K562 (cell line): ENCODE measurements around the gene TMEM43. TPM values are rescaled to one million over a fixed set of nuclear protein-coding genes. Genes with fewer than 3 reads are reported as not detected.

Source experiments
- ATAC-seq: fragments of 200-7000 bp; cut with Tn5 transposase; 3 replicates; pipeline ENCODE4 v1.9.1; 2020; ENCODE audit warnings: moderate library complexity
- BruUV-seq: library from RNA; stranded (reverse); fragments of 400-500 nt; replicated peaks from 2 replicates; lab custom pipeline; 2021; lab: Mats Ljungman, UMichigan
- CTCF ChIA-PET: fragments of 300-600 bp; formaldehyde crosslinking; extraction: SDS; loops from one replicate; lab custom pipeline; 2021; ENCODE audit warnings: low intra/inter-chr PET ratio; lab: Yijun Ruan, JAX
- POLR2A ChIA-PET: fragments of 300-600, 350-650 bp; sonication (Branson Sonifier 250); formaldehyde crosslinking; extraction: SDS; loops from one replicate; lab custom pipeline; 2021; ENCODE audit warnings: antibody characterized with exemption, inconsistent platforms; lab: Yijun Ruan, JAX
- DNase-seq, 4 experiments: peaks; one replicate each; pipeline versions ENCODE4 v3.0.0 to v3.0.0-alpha.2; 2011 to 2018; ENCODE audit warnings: low spot score in 3 of 4, mixed read lengths in 3 of 4; ENCODE audit errors: extremely low read depth in 1 of 4
- FAIRE-seq: peaks from 2 replicates; lab custom pipeline; 2011; peaks lifted over from hg19 to GRCh38; lab: Jason Lieb, UNC
- H2AFZ ChIP-seq: 2 replicates; pipeline ENCODE4 v1.6.0; 2011; ENCODE audit warnings: low read depth, low read length, control low read depth, inconsistent platforms
- H3K27ac ChIP-seq: fragments of 200-600 bp; 3 replicates; pipeline ENCODE4 v1.8.0; 2011; ENCODE audit warnings: low read depth, mild to moderate bottlenecking, control low read depth, inconsistent platforms, low read length, moderate library complexity, mixed read lengths; ENCODE audit errors: extremely low read depth
- H3K27me3 ChIP-seq, 2 experiments: fragments of 300-600 bp in 1 of 2; 2 replicates in 1 of 2; 3 replicates in 1 of 2; pipeline versions ENCODE4 v1.6.0 to v1.8.0; 2011; ENCODE audit warnings: inconsistent platforms in 2 of 2, low read length in 2 of 2, mild to moderate bottlenecking in 1 of 2, mixed read lengths in 1 of 2, moderate library complexity in 1 of 2; ENCODE audit not compliant: control insufficient read depth in 2 of 2, insufficient read depth in 2 of 2
- H3K36me3 ChIP-seq: fragments of 300-600 bp; 3 replicates; pipeline ENCODE4 v1.8.0; 2011; ENCODE audit warnings: mild to moderate bottlenecking, low read length, inconsistent platforms; ENCODE audit not compliant: control insufficient read depth, insufficient read depth
- H3K4me1 ChIP-seq, 2 experiments: fragments of 200-600 bp in 1 of 2; replicated peaks in 1 of 2; 2 replicates in 1 of 2; 3 replicates in 1 of 2; pipeline versions ENCODE4 v1.5.1 to v1.8.0; 2011; ENCODE audit warnings: inconsistent platforms in 2 of 2, low read length in 2 of 2, mild to moderate bottlenecking in 1 of 2, mixed read lengths in 1 of 2, moderate library complexity in 1 of 2; ENCODE audit not compliant: control insufficient read depth in 2 of 2, insufficient read depth in 2 of 2
- H3K4me2 ChIP-seq: 2 replicates; pipeline ENCODE4 v1.6.1; 2011; ENCODE audit warnings: low read length, control low read depth, inconsistent platforms, mixed read lengths; ENCODE audit not compliant: insufficient read depth
- H3K4me3 ChIP-seq: fragments of 200-600 bp; sonication (generic), shearing (Covaris generic); 2 replicates; pipeline ENCODE4 v1.5.1; 2016; ENCODE audit warnings: control low read depth, inconsistent platforms
- H3K79me2 ChIP-seq: fragments of 200-600 bp; 3 replicates; pipeline ENCODE4 v1.8.0; 2011; ENCODE audit warnings: low read length, inconsistent platforms; ENCODE audit not compliant: control insufficient read depth, insufficient read depth
- H3K9ac ChIP-seq, 2 experiments: 2 replicates each; pipeline versions ENCODE4 v1.6.0 to v1.6.1; 2011; ENCODE audit warnings: low read depth in 2 of 2, low read length in 2 of 2, control low read depth in 1 of 2, inconsistent platforms in 1 of 2, mild to moderate bottlenecking in 1 of 2, mixed read lengths in 1 of 2; ENCODE audit not compliant: insufficient read depth in 1 of 2
- H3K9me1 ChIP-seq: one replicate; pipeline ENCODE4 v1.6.0; 2011; ENCODE audit warnings: inconsistent platforms, mild to moderate bottlenecking, low read length, moderate library complexity; ENCODE audit not compliant: control insufficient read depth, insufficient read depth
- H3K9me3 ChIP-seq: replicated peaks from 2 replicates; pipeline ENCODE4 v1.5.1; 2011; ENCODE audit warnings: low read depth, low read length, inconsistent platforms; ENCODE audit not compliant: control insufficient read depth, insufficient read depth
- H4K20me1 ChIP-seq: replicated peaks from 2 replicates; pipeline ENCODE4 v1.6.1; 2011; ENCODE audit warnings: low read length, inconsistent platforms, mixed read lengths; ENCODE audit not compliant: control insufficient read depth, insufficient read depth
- ATF1 ChIP-seq, 2 experiments: fragments of 450-650 bp in 1 of 2; IDR thresholded peaks; 2 replicates each; pipeline ENCODE4 v1.6.1; 2016; ENCODE audit warnings: missing compliant biosample characterization in 1 of 2, missing genetic modification characterization in 1 of 2
- CBX5 ChIP-seq: IDR thresholded peaks from 2 replicates; pipeline ENCODE4 v1.6.1; 2014; ENCODE audit warnings: low read depth, borderline replicate concordance
- FOXJ2 ChIP-seq: fragments of 200-800 bp; sonication (Bioruptor generic); IDR thresholded peaks from 2 replicates; pipeline ENCODE4 v1.6.1; 2016; ENCODE audit warnings: missing genetic modification characterization, missing compliant biosample characterization
- FOXK2 ChIP-seq, 2 experiments: fragments of 450-650 bp; IDR thresholded peaks in 1 of 2; conservative IDR thresholded peaks in 1 of 2; 2 replicates each; pipeline ENCODE4 v1.6.1; 2016; ENCODE audit warnings: low read depth in 2 of 2, mild to moderate bottlenecking in 1 of 2
- GATAD2A ChIP-seq: fragments of 450-650 bp; IDR thresholded peaks from 2 replicates; pipeline ENCODE4 v1.6.1; 2017
- HLTF ChIP-seq: fragments of 450-650 bp; IDR thresholded peaks from 2 replicates; pipeline ENCODE4 v1.6.1; 2016
- HMGN3 ChIP-seq: IDR thresholded peaks from 2 replicates; pipeline ENCODE4 v1.6.1; 2011; ENCODE audit warnings: borderline replicate concordance, low read depth, mild to moderate bottlenecking, mixed read lengths, low read length; ENCODE audit not compliant: insufficient read length; ENCODE audit errors: extremely low read depth
- MEF2D ChIP-seq: conservative IDR thresholded peaks from 2 replicates; pipeline ENCODE4 v1.6.1; 2016; ENCODE audit warnings: low read depth, missing genetic modification characterization, missing compliant biosample characterization
- NFRKB ChIP-seq: fragments of 450-650 bp; IDR thresholded peaks from 2 replicates; pipeline ENCODE4 v1.6.1; 2016; ENCODE audit warnings: low read depth
- PML ChIP-seq: IDR thresholded peaks from 2 replicates; pipeline ENCODE4 v1.6.1; 2012; ENCODE audit warnings: low read length, inconsistent platforms
- POLR2A ChIP-seq: fragments of 450-650 bp; conservative IDR thresholded peaks from 2 replicates; pipeline ENCODE4 v1.6.1; 2016
- RAD21 ChIP-seq, 2 experiments: fragments of 250-450 bp in 1 of 2; fragments of 450-650 bp in 1 of 2; sonication (Bioruptor Pico) in 1 of 2; formaldehyde crosslinking in 1 of 2; IDR thresholded peaks in 1 of 2; conservative IDR thresholded peaks in 1 of 2; 2 replicates each; pipeline versions ENCODE4 v1.4.0 to v1.8.0; 2020 to 2022; ENCODE audit warnings: mild to moderate bottlenecking in 2 of 2, moderate library complexity in 1 of 2
- RBM25 ChIP-seq: fragments of 200-400 bp; formaldehyde crosslinking; IDR thresholded peaks from 2 replicates; pipeline ENCODE4 v1.6.1; 2018; ENCODE audit warnings: low read length, low read depth, moderate library complexity; ENCODE audit not compliant: severe bottlenecking
- SRSF1 ChIP-seq: fragments of 200-400 bp; formaldehyde crosslinking; IDR thresholded peaks from 2 replicates; pipeline ENCODE4 v1.6.1; 2017; ENCODE audit warnings: mild to moderate bottlenecking, low read depth, low read length, moderate library complexity
- TRIM28 ChIP-seq: fragments of 450-650 bp; IDR thresholded peaks from 2 replicates; pipeline ENCODE4 v1.6.1; 2017
- WGBS: fragments of 100-300 bp; shearing (Covaris generic); methylation state at CpG from one replicate; pipeline ENCODE4 v1.1.6; 2016; ENCODE audit warnings: low coverage, mixed read lengths; ENCODE audit not compliant: insufficient coverage; ENCODE audit errors: missing lambda C conversion rate; 5-methylcytosine and 5-hydroxymethylcytosine counted together
- in situ Hi-C: fragments of 300-500 bp; cut with MboI; formaldehyde crosslinking; loops from 4 replicates; pipeline ENCODE4 v1.15.0; 2018; ENCODE audit warnings: inconsistent platforms, mixed read lengths
- intact Hi-C: fragments of 100-400 bp; cut with micrococcal nuclease; formaldehyde crosslinking; loops from 2 replicates; pipeline ENCODE4 v1.14.2; 2022
- polyA plus RNA-seq, 8 experiments: library from polyadenylated mRNA; depleted of rRNA in 4 of 8; stranded (reverse) in 5 of 8; unstranded in 3 of 8; fragments of >200 nt; fragmentation: Nextera tagmentation in 2 of 8; fragmentation: Illumina TruSeq in 1 of 8; extraction: Ambion mirVana in 2 of 8; extraction: Trizol in 1 of 8; gene quantifications; 2 replicates each; pipeline versions ENCODE4 v1.2.1 to v1.2.3, GENCODE V29; 2011 to 2014; ENCODE audit warnings: inconsistent platforms in 1 of 8, missing spikeins in 1 of 8
- total RNA-seq, 7 experiments: library from RNA; depleted of rRNA in 6 of 7; stranded (reverse); fragments of >200 nt in 6 of 7; fragmentation: Illumina TruSeq in 2 of 7; extraction: Trizol in 2 of 7; gene quantifications; 2 replicates each; pipeline versions ENCODE4 v1.2.1 to v1.2.3, GENCODE V29; 2011 to 2021; ENCODE audit warnings: low replicate concordance in 1 of 7
- TF ChIP-seq, protein P1 (sequence below): fragments of 450-650 bp; IDR thresholded peaks from 2 replicates; pipeline ENCODE4 v1.6.1; 2018; ENCODE audit warnings: mild to moderate bottlenecking, low read depth; ENCODE audit not compliant: partially characterized antibody
- TF ChIP-seq, protein P2 (sequence below): sonication (generic); formaldehyde crosslinking; IDR thresholded peaks from 2 replicates; pipeline ENCODE4 v1.8.0; 2022; ENCODE audit warnings: missing genetic modification reagents, mild to moderate bottlenecking, moderate library complexity, borderline replicate concordance
- TF ChIP-seq, protein P3 (sequence below): sonication (generic); formaldehyde crosslinking; IDR thresholded peaks from 2 replicates; pipeline ENCODE4 v1.8.1; 2023; ENCODE audit warnings: mild to moderate bottlenecking, missing genetic modification reagents

TMEM43 gene
- total and polyA plus RNA-seq, 9 of the 15 experiments (the other 6 are each of a cell fraction or from before 2014, with no cell fraction given): 16.7 to 46.1 (median 35.7) TPM

DNA sequence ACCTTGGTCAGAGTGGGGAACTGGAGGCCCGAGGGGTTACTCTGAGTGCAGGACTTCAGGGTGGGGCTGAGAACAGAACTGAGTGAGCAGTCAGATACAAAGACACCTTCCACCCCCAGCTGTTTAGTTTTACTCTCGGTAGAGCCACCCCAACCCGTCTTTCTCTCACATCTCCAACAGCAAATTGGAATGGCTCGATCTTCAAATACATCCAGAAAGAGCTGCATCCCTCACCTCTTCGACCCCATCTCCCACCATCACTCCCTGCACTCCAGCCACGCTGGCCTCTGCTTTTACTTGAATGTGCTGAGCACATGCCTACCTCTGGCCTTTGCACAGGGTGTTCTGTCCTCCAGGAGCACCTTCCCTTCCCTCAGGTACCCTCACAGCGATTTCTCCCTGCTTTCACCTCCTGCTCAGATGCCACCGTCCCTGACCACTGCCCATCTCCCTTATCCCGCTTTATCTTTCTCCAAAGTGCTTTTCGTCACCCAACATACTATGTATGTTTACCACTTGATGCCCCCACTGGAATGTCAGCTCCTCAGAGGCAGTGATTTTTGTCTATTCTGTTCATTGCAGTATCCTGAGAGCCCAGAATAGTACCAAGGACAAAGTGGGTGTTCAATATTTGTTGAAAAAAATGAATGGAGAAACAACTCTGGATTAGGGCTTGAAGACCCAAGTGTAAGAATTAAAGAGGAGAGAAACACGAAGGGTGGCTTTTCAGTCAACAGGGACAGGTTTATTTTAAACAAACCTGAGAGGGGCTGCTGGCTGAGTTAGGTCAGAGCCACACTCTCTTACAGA lies 4.5 kb upstream of the TMEM43 start:
- Histone ChIP-seq H3K36me3 (peaks cover 73% of the 10 kb centered on the region), H3K4me1 (peaks cover 22 to 29% of the 10 kb centered on the region in 2 experiments; a peak in 4 of 5 replicates), H3K27me3 (no peaks in the 10 kb centered on the region), H3K9ac (no peak overlapping the region), H3K79me2 (peaks cover 80% of the 10 kb centered on the region), H3K9me1 (no peaks in the 10 kb centered on the region), H3K9me3 (peaks cover 33% of the 10 kb centered on the region), H4K20me1 (no peaks in the 10 kb centered on the region), H3K4me2 (no peak overlapping the region), H3K27ac (0 out of 3 replicates have a peak overlapping the region, but pooled peaks have one; percentile 6), H2AFZ (no peak overlapping the region), H3K4me3 (no peak overlapping the region)
- no peak for FAIRE-seq
- POLR2A ChIA-PET: interaction anchor here (0.6 to 1.3 kb wide), 6 partner anchors 9 to 220 kb away, joined by 3 to 4 read pairs (median 3); partner anchors contain the start of genes LSM3 and XPC
- DNase-seq: peak in 1 of 4 experiments; percentile 11
- intact Hi-C loops: loop anchor here (10.0 kb wide), 1 partner anchor 466 kb away; no protein-coding TSS in a partner anchor
- no peak for ATAC-seq
- 93% methylated on average over 11 of the region's 11 CpGs for WGBS
- CTCF ChIA-PET: no interaction called here
- BruUV-seq: no TSS peak
- in situ Hi-C loops: loop anchor here (5.0 kb wide), 1 partner anchor 223 kb away; no protein-coding TSS in a partner anchor
- TF ChIP-seq FOXJ2 (tag): no peak
- peak; percentile 96 for TF ChIP-seq TRIM28
- TF ChIP-seq POLR2A: no peak
- no peak for TF ChIP-seq NFRKB
- TF ChIP-seq, protein P1, sequence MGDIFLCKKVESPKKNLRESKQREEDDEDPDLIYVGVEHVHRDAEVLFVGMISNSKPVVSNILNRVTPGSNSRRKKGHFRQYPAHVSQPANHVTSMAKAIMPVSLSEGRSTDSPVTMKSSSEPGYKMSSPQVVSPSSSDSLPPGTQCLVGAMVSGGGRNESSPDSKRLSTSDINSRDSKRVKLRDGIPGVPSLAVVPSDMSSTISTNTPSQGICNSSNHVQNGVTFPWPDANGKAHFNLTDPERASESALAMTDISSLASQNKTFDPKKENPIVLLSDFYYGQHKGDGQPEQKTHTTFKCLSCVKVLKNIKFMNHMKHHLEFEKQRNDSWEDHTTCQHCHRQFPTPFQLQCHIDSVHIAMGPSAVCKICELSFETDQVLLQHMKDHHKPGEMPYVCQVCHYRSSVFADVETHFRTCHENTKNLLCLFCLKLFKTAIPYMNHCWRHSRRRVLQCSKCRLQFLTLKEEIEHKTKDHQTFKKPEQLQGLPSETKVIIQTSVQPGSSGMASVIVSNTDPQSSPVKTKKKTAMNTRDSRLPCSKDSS: peak; percentile 83
- peak; percentile 71; the same call in 1 of the 2 replicates for TF ChIP-seq GATAD2A
- TF ChIP-seq RAD21 (CRISPR knock-in tag; conservative IDR thresholded peaks at IDR 0.05 in 1 of 2, IDR thresholded peaks at IDR 0.05 in 1 of 2): 0 out of 4 replicates have a peak, but pooled peaks of 1 of the 2 experiments have one; percentile 5
- no peak for TF ChIP-seq HMGN3
- no peak for TF ChIP-seq MEF2D (tag)
- TF ChIP-seq CBX5: peak; percentile 59; the same call in 1 of the 2 replicates
- TF ChIP-seq FOXK2 (conservative IDR thresholded peaks at IDR 0.05 in 1 of 2, IDR thresholded peaks at IDR 0.05 in 1 of 2; ENCODE audit: low read depth in 2 of 2): 0 out of 4 replicates have a peak, but pooled peaks of 1 of the 2 experiments have one; percentile 11
- TF ChIP-seq, protein P2, sequence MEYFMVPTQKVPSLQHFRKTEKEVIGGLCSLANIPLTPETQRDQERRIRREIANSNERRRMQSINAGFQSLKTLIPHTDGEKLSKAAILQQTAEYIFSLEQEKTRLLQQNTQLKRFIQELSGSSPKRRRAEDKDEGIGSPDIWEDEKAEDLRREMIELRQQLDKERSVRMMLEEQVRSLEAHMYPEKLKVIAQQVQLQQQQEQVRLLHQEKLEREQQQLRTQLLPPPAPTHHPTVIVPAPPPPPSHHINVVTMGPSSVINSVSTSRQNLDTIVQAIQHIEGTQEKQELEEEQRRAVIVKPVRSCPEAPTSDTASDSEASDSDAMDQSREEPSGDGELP (CRISPR knock-in tag): no peak
- TF ChIP-seq HLTF: peak; percentile 100
- TF ChIP-seq, protein P3, sequence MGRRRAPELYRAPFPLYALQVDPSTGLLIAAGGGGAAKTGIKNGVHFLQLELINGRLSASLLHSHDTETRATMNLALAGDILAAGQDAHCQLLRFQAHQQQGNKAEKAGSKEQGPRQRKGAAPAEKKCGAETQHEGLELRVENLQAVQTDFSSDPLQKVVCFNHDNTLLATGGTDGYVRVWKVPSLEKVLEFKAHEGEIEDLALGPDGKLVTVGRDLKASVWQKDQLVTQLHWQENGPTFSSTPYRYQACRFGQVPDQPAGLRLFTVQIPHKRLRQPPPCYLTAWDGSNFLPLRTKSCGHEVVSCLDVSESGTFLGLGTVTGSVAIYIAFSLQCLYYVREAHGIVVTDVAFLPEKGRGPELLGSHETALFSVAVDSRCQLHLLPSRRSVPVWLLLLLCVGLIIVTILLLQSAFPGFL: no peak
- TF ChIP-seq ATF1 (CRISPR knock-in tag; IDR thresholded peaks at IDR 0.05): no peak
- peak; percentile 29; the same call in 1 of the 2 replicates for TF ChIP-seq ATF1 (tag; IDR thresholded peaks at IDR 0.05)
- TF ChIP-seq SRSF1: no peak
- no peak for TF ChIP-seq PML
- peak; percentile 51 for TF ChIP-seq RBM25
